NCI-H526 (cell line): ENCODE data around the gene KCTD2.

ENCODE experiments used
- DNase-seq, 2 experiments: peaks; one replicate each; lab custom pipeline; 2025; lab: John Stamatoyannopoulos, UW

Gene KCTD2

DNA sequence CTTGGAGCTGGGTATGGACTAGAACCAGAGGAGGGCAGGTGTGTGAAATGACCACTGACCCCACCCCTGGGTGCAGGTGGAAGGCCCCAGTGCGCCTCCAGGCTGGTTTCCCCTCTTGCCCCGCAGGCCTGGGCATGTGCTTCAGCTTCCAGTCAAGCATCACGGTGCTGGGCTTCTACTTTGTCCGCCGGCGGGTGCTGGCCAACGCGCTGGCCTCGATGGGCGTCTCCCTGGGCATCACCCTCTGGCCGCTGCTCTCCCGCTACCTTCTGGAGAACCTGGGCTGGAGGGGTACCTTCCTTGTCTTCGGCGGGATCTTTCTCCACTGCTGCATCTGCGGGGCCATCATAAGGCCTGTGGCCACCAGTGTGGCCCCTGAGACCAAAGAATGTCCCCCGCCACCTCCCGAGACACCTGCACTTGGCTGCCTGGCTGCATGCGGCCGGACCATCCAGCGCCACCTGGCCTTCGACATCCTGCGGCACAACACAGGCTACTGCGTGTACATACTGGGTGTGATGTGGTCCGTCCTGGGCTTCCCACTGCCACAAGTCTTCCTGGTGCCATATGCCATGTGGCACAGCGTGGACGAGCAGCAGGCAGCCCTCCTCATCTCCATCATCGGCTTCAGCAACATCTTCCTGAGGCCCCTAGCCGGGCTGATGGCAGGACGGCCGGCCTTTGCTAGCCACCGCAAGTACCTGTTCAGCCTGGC is 53.0 kb downstream of the KCTD2 start:
- DNase-seq, result no peak

DNA sequence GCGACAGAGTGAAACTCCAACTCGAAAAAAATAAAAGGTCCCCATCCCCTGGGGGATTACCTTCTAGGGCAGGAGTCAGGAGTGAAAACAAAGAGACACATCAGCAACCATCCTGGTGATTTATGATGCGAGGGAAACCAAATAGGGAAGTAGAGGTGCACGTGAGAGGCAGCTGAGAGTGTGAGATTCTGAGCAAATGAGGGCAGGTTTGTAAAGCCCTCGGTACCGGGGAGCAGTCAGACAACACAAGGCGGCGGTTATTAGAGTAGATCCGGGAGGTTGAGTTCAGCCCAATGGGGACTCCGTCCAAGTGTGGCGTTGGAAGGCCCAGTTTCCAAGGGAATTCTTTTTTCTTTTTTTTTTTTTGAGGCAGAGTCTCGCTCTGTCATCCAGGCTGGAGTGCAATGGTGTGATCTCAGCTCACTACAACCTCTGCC is 55.4 kb downstream of the KCTD2 start:
- peak; percentile 23 to 49 for DNase-seq

DNA sequence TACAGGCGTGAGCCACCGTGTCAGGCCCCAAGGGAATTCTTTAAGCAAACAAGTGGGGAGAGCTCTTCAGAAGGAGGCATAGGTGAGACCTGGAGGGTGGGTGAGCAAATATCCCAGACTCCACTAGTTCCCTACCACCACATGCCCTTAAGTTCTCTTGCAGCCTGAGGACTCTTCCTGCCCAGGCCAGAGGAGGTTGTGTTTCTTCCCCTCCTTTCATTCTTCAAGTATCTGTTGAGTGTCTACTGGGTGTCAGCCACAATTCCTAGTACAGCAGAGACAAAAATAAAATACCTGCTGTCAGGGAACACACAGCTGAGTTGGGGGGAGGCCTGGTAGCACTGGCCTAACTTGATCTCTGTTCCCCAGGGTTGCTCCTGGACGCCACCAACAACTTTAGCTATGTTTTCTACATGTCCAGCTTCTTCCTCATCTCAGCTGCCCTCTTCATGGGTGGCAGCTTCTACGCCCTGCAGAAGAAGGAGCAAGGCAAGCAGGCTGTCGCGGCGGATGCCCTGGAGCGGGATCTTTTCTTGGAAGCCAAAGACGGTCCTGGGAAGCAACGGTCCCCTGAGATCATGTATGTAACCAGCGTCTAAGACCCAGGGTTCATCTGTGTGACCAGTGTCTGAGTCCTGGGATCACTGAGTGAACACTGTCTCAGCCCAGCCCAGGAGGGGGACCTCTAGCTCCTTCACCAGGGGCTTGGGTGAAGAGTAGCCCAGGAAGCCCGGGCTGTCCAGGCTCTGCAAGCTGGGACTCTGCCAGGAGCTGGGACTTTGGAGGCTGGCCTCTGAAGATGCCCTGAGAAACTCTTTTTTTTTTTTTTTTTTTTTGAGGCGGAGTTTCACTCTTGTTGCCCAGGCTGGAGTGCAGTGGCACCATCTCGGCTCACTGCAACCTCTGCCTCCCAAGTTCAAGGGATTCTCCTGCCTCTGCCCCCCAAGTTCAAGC is 56.9 kb downstream of the KCTD2 start:
- no peak for DNase-seq

DNA sequence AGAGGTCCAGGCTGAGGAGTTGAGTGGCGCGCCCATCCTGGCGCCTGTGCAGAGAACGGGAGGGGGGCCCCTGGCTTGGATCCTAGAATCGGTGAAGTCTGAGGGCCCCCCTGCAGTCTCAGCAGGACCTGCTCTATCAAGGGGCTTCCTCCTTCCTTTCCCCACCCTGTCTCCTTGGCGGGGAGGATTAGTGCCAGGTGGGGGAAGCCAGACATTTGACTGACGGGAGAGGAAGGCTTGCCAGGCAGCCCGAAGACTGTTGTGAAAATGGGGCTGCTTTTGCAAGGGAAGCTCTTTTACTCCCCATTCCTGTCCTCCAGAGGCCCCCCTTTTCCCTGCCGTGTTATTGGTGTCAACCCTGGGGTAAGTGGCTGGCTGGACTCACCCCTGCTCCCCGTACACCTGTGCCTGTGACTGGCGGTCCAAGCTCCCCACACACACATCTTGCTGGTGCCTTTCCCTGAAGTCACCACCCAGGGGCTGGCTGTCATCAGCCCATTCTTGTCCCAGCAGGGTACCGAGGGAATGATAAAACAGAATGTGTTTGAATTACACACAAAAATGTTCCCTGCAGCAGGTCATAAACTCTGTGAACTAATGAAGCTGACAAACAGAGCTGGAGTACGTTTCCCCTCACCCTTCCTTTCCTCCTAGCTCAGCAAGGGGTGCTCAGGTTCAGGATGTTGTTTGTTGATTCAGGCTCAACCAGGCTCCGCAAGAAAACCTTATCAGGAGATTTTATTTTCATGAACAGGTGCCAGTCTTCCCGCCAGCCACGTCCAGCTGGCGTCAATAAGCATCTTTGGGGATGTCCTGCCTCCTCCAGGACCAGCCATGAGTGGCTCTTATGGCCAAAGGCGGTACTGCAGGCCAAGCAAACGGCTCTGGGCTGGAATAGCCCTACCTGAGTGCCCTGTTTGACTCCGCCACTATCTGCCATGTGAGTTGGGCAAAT is 58.4 kb downstream of the KCTD2 start:
- DNase-seq, result peak; percentile 69 to 86

DNA sequence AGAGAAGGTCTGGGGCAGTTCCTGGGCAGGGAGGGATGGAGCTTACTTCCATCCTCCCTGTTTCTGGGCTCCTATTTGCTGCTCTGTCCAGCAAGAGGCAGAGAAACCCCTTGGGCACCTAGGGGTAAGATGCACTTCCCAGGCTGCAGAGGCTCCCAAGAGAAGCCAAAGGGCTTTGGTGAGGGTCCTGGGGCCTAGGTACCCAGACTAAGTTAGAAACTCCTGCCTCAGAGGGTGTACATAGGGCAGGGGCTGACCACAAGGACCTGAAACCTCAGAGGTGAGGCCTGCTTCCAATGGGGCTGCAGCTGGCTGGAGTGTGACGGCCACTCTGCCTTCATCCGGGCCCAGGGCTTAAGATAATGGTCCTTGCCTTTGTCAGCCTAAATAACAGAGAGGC is 61.2 kb downstream of the KCTD2 start:
- no peak for DNase-seq

DNA sequence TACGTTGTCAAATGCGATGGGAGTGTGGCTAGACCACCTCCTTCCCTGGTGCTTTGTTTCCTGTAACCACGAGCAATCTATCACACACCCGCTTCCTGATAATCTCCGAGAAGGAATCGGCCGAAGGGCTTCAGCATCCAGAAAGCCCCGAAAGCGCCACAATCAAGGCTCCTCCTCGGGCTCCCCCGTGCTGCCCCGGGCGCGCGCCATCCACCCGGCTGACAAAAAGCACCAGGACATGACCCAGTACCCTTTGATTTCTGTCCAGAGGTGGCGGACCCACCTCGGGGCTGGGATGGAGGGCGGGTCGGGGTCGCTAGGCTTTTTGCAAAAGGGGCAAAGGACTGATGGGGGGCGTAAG is 62.0 kb downstream of the KCTD2 start:
- DNase-seq, result no peak

DNA sequence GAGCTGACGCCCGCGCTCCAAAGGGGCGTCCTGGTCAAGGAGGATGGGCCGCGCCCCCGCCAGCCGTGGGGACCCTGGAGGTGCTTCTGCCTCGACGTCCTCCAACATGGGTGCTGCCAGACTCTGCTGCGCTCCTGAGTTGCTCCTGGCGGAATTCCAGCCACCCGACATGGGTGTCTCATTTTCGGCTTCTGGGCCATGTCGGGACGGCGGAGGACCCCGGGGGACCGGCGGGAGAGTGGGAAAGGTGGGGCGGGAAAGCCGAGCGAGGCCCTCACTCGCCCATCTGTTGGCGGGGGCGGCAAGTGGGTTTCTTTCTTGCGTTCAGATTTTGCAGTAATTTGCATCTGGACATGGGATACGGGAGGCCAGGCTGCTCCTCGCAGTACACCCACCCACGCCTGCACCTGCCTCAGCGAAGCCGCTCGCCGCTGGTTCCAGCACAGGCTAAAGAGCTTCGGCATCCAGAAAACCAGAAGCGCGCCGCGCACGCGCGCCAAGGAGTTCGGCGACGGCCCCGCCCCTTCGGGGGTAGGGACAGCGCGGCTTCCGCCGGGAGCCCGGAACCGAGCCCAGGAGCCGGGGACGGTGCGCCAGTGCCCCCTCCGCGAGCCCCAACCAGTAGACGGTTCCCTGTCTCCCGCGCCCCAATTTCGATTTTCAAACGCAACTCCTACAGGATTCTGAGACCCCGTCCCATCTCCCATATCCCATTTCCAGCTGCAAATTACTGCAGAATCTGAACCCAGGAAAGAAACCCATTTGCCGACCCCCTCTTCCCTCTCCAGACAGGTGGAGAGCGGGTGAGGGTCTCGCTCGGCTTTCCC is 62.6 kb downstream of the KCTD2 start, which contains the start of gene ARMC7:
Gene ARMC7 (plus strand): TSS at position 563 of the 827 bp plus-strand sequence. CDS start 320 bp downstream, outside the sequence.
- DNase-seq, result peak; percentile 82 to 96

DNA sequence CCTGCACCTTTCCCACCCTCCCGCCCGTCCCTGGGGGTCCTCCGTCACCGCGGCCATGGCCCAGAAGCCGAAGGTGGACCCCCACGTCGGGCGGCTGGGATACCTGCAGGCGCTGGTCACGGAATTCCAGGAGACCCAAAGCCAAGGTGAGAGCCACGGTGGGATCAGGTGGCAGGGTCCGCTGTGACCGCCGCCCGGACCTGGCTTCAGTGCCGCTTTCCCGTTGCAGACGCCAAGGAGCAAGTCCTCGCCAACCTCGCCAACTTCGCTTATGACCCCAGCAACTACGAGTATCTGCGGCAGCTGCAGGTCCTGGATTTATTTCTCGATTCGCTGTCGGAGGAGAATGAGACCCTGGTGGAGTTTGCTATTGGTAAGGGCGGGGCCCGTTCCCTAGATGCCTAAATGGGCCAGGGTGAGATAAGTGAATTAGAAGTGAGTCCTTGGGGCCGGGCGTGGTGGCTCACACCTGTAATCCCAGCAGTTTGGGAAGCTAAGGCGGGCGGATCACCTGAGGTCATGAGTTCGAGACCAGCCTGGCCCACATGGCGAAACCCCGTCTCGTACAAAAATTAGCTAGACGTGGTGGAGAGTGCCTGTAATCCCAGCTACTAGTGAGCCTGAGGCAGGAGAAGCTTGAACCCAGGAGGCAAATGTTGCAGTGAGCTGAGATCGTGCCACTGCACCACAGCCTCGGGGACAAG is 63.4 kb downstream of the KCTD2 start:
- peak in 1 of 2 experiments; percentile 43 for DNase-seq

DNA sequence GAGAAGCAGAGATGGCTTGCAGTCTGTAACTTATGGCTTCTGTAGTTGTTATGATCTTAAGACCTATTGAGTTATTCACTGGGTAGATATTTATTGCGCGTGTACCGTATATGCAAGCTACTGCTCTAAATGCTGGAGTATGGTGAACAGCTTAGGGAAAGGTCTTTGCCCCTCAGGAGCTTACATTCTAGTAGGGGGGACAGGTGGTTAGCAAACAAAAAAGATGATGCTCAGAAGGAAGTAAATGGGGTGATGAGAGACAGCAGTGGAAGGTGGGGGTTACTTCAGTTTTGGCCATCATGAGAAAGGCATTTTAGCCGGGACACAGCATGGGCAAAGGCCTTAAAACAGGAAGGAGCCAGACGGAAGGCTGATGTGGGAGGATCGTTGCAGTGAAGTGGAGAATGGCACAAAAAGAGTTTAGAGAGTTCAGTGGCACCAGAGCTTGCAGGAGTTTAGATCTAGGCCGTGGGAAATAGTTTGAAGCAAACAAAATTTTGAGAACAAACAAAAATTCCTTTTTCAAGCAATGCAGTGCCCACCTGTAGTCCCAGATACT is 64.8 kb downstream of the KCTD2 start:
- no peak for DNase-seq

DNA sequence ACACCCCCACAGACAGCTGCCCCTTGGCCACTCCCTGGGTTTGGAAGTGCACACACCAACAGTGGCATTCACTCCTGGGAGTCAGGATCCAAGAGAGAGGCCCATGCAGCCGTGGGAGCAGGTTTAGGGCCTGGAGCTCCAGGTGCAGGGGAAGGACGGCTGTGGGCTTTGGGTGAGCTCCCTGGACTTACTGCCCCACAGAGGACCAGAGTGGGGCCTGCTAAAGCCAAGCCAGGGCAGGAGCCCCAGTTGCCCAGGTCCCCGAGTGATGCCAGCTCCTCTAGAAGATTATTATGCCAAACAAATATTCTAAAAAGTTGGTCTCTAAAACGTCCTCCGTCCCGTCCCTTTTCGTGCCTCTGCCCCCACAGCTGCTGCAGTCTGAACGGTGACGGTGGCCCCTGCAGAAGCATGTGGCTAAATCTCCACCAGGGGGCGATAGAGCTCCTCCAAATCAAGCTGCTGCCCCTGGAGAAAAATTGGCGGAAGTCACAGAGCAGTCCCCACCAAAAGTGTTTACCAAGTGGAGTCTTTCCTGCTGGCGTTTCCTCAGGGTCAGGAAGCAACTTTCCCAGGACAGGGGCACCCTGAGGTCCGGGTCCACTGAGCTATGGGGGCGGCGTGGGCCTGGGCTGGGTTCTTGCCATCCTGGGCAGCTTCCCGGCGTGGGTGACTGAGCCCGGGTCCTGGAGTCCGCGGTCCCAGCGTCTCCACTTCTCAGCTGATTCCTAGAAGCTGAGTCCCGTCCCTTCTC is 67.0 kb downstream of the KCTD2 start:
- DNase-seq, result peak; percentile 70 to 92

DNA sequence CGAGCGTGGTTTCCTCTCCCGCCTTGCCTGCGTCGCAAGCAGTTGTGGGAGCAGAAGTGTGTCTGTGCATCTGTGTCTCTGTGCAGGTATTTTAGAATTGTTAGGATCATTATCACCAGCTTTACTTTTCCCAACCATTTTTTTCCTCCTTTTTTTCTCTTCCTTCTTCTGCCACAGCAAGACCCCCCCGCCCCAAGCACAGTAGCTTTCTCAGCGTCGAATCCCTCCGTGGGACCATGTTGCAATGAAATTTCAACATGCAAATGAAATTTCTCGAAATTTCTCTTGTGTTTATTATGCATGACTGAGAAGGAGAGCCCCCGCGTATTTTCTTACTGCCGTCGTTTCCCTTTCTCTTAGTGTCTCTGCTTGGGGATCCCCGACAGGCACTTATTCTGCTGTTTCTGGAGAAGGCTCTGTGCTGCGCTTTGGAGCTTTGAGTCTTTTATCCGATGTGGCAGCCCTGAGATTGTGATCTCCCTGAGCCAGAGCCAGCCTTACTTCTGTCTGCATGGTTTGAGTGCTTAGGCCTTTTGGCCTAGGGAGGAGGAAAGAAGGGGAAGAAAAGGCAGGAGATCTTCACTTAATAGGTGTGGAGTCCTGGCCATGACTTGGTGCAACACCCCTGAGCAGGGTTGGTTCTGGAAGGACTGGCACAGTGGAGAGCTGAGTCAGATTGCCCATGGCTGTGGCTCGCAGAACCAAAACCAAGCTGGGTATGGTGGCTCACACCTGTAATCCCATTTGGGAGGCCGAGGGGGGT is 67.7 kb downstream of the KCTD2 start:
- no peak for DNase-seq
